Ureter (tissue), 1 donor: ENCODE data around the gene ZSWIM8. TPM values are rescaled to one million over a fixed set of nuclear protein-coding genes. Genes with fewer than 3 reads are reported as not detected.
"Not testable (repeated sequence)": the region's sequence is repeated elsewhere in the genome, so short reads cannot be mapped to it uniquely, and the experiment has no call there.

ENCODE experiments used
- DNase-seq: peaks from one replicate; pipeline ENCODE4 v3.0.0-alpha.2; 2020; ENCODE audit warnings: low spot score
- total RNA-seq: library from RNA; stranded (reverse); gene quantifications from one replicate; pipeline ENCODE4 v1.2.4, GENCODE V29; 2023
- donor health status: DM: yes; HTN: yes; CAD: no.

Gene ZSWIM8
- 129 TPM for total RNA-seq

DNA sequence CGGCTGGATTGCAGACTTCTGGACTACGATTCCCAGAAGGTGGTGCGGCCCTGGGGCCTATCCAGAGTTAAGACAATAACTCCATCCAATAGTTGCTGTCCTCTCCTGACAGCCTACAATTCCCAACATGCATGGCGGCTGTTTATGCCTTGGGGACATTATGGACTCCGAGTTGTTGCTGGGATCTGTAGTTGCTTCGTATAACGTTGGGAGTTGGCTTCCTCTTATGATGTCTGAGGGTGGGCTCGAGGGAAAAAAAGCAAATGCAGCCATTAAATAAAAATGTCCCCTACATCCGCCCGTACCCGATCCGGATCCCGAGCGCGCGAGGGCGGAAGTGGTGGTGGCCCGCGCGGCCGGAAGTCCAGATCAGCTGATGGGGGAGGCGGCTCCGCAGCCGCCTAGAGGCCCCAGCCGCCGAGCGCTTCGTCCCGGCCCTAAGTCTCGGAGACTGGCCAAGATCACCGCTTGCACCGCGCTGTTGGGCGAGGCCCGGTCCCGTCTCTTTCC is at the start of gene ZSWIM8:
Gene ZSWIM8, plus strand, starts transcription at position 396 of the 510 bp plus-strand sequence. CDS start 273 bp downstream, outside the sequence.
- DNase-seq: peak; percentile 92

GRCh38 chr10:73740501-73741254 is 44.7 kb upstream of the ZSWIM8 start:
- DNase-seq: not testable (repeated sequence)

GRCh38 chr10:73742454-73742734 is 43.0 kb upstream of the ZSWIM8 start:
- DNase-seq: no peak

- no peak for DNase-seq
Observed at GRCh38 chr10:73743327-73743904, 42.0 kb upstream of the ZSWIM8 start.

- DNase-seq: peak; percentile 98
Observed at GRCh38 chr10:73743905-73744663, 41.3 kb upstream of the ZSWIM8 start, which contains the start of gene SEC24C. SEC24C (plus strand) TSS chr10:73744372; CDS start chr10:73746833, 2,461 bp downstream.

DNA sequence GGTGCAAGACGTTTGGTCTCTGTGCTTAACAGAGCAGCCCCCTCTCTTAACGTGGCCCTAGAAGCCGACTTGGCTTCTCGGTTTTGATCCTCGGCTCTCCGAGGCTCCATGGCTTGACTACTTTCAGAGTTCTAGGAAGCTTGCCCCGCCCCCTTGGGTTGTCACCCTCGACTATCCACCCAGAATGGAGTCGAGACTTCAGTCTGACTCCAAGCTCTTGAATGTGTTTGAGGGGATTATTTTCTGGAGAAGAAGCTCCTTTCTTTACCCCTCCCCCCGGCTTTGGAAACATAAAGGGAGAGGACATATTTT is 40.8 kb upstream of the ZSWIM8 start:
- DNase-seq: no peak

DNA sequence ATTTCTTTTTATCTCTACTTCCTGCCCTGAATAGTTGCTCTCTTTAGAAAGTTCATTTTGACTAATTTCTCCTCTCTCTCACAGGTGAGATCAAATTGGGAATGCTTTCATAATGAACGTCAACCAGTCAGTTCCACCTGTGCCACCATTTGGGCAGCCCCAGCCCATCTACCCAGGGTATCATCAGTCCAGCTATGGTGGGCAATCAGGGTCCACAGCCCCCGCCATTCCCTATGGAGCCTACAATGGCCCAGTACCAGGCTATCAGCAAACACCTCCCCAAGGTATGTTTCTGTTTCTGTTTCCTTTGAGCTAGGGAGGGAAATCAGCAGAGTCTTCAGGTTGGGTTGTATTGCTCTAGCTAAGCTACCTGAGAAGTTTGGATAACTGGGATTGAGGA is 38.7 kb upstream of the ZSWIM8 start:
- no peak for DNase-seq

DNA sequence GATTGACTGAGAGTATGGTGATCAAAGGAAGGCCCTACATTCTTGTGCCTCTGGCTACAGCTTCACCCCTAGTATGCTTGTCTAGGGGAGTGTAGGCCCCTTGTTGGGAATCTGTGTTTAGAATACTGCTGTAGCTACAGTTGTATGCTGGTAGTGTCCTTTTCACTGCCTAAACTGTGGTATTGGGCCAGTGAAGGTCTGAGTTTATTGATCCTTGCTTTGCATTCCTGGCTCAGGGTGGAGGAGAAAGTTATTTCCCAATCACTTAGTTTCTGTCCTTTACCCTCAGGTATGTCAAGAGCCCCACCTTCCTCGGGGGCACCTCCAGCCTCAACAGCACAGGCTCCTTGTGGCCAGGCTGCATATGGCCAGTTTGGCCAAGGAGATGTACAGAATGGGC is 34.6 kb upstream of the ZSWIM8 start:
- no peak for DNase-seq

GRCh38 chr10:73756183-73756582 is 29.2 kb upstream of the ZSWIM8 start:
- no peak for DNase-seq

- no peak for DNase-seq
Observed at GRCh38 chr10:73758704-73759511, 26.5 kb upstream of the ZSWIM8 start.

GRCh38 chr10:73759512-73760115 is 25.8 kb upstream of the ZSWIM8 start:
- DNase-seq: no peak

- no peak for DNase-seq
Observed at GRCh38 chr10:73761781-73762180, 23.6 kb upstream of the ZSWIM8 start.

- no peak for DNase-seq
Observed at GRCh38 chr10:73762915-73763314, 22.5 kb upstream of the ZSWIM8 start.

- no peak for DNase-seq
Observed at GRCh38 chr10:73763343-73763742, 22.1 kb upstream of the ZSWIM8 start.

- DNase-seq: no peak
Observed at GRCh38 chr10:73765066-73765465, 20.3 kb upstream of the ZSWIM8 start.

DNA sequence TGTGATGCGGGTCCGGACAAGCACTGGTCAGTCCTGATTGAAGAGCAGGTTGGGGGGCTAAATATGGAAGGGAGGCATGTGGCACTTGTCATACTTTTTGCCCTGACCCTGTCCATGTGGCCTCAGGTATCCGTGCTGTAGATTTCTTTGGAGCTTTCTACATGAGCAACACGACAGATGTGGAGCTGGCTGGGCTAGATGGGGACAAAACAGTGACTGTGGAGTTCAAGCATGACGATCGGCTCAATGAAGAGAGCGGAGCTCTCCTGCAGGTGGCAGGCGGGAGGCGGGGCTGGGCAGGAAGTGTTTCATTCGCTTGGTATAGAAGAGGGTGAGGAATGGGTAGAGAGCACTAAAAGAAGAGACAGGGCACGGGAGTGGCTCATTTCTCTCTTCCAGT is 16.5 kb upstream of the ZSWIM8 start:
- no peak for DNase-seq

DNA sequence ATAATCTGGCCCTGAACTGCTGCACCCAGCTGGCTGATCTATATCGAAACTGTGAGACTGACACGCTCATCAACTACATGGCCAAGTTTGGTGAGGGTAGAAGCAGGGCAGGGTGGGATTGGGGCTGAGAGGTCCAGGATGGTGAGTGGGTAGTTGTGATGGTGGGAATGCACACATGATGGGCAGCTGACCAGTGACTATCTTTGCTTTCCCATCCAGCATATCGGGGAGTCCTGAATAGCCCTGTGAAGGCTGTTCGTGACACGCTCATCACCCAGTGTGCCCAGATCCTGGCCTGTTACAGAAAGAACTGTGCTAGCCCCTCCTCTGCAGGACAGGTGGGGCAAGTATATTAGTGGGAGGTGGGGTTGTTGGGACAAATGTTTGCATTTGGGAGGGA is 16.0 kb upstream of the ZSWIM8 start:
- DNase-seq: no peak

GRCh38 chr10:73771722-73772280 is 13.6 kb upstream of the ZSWIM8 start:
- peak; percentile 90 for DNase-seq

- DNase-seq: peak; percentile 82
Observed at GRCh38 chr10:73772281-73773151, 12.9 kb upstream of the ZSWIM8 start.

DNA sequence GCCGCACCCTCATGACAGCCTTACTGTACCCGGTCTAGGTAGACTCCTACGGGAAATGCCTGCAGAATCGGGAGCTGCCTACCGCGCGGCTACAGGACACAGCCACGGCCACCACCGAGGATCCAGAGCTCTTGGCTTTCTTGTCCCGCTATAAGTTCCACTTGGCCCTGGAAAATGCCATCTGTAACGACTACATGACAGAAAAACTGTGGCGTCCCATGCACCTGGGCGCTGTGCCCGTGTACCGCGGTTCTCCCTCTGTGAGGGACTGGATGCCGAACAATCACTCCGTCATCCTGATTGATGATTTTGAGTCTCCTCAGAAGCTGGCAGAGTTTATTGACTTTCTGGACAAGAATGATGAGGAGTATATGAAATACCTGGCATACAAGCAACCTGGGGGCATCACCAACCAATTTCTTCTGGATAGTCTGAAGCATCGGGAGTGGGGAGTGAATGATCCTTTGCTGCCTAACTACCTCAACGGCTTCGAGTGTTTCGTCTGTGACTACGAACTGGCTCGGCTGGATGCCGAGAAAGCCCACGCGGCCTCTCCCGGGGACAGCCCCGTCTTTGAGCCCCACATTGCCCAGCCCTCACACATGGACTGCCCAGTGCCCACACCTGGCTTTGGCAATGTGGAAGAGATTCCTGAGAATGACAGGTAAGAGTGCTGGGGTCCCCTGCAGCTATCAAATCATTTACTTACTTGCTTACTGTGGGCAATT is 12.1 kb upstream of the ZSWIM8 start:
- no peak for DNase-seq
